ENCODE data around the gene CDK13. TPM values are rescaled to one million over a fixed set of nuclear protein-coding genes. Genes with fewer than 3 reads are reported as not detected.

CDK13 gene
- total and polyA plus RNA-seq, 2 donors (not counting 3 experiments of a cell fraction or from before 2014, with no cell fraction given), result 24.5 to 56.7 TPM

DNA sequence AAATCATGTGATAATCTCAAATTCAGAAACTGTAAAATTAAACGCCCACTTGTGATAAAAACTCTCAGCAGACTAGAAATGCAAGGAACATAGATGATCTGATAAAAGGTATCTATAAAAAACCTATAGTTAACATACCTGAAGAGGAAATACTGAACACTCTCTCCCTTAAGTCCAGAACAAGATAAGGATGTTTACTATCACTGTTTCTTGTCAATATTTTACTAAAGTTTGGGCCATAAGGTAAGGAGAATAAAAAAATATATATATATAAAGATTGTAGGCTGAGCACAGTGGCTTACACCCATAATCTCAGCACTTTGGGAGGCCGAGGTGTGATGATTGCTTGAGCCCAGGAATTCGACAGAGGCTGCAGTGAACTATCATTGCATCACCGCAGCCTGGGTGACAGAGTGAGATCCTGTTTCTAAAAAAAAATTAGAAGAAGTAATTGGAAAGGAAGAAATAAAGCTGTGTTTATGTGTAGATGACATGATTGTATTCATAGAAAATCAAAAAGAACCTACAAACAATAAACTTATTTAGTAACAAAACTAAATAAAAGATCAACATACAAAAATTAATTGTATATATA, 155.9 kb downstream of the CDK13 start:
- Histone ChIP-seq H3K9me3 (replicated peaks; ENCODE audit: control insufficient read depth, insufficient read depth, low read length) (no peaks in the 10 kb centered on the region), H3K27me3 (ENCODE audit: control insufficient read depth in 2 of 2, insufficient read depth in 2 of 2, low read length in 2 of 2) (no peaks in the 10 kb centered on the region), H3K27ac (ENCODE audit: insufficient read depth, low read depth, low read length) (no peak overlapping the region), H3K9me1 (replicated peaks; ENCODE audit: control insufficient read depth, extremely low read depth, insufficient read depth, low read length) (no peaks in the 10 kb centered on the region), H3K4me3 (replicated peaks in 1 of 3; ENCODE audit: insufficient read depth in 1 of 3, low read depth in 1 of 3, low read length in 3 of 3) (no peak overlapping the region), H3K4me2 (ENCODE audit: insufficient read depth, low read length) (no peak overlapping the region), H3K4me1 (ENCODE audit: control insufficient read depth, extremely low read depth, insufficient read depth, low read length) (no peaks in the 10 kb centered on the region), H3K79me2 (ENCODE audit: control insufficient read depth, insufficient read depth, low read length) (no peaks in the 10 kb centered on the region), H3K9ac (replicated peaks; ENCODE audit: extremely low read depth, insufficient read depth, low read length) (no peak overlapping the region), H3K36me3 (ENCODE audit: control insufficient read depth in 2 of 2, extremely low read depth in 1 of 2, insufficient read depth in 2 of 2, low read length in 2 of 2) (no peaks in the 10 kb centered on the region), H2AFZ (ENCODE audit: low read depth, low read length) (no peak overlapping the region), H4K20me1 (replicated peaks; ENCODE audit: control insufficient read depth, extremely low read depth, insufficient read depth, low read length) (no peaks in the 10 kb centered on the region)
- TF ChIP-seq FOS (IDR thresholded peaks at IDR 0.05; ENCODE audit: borderline replicate concordance, insufficient read depth, low read length) (no peak), EZH2 (IDR thresholded peaks at IDR 0.05; ENCODE audit: borderline replicate concordance, low read depth, low read length, severe bottlenecking) (no peak), POLR2AphosphoS5 (IDR thresholded peaks at IDR 0.05; ENCODE audit: insufficient read depth, low read depth, low read length) (no peak), MYC (IDR thresholded peaks at IDR 0.05; ENCODE audit: low read depth, low read length) (no peak), JUN (IDR thresholded peaks at IDR 0.05; ENCODE audit: borderline replicate concordance, insufficient read depth, insufficient read length, low read depth) (no peak), POLR2A (IDR thresholded peaks at IDR 0.05; ENCODE audit: low read depth, low read length) (no peak), GATA2 (IDR thresholded peaks at IDR 0.05; ENCODE audit: insufficient read depth, insufficient read length, low read depth, low read length) (no peak)
- TF ChIP-seq, protein P1, sequence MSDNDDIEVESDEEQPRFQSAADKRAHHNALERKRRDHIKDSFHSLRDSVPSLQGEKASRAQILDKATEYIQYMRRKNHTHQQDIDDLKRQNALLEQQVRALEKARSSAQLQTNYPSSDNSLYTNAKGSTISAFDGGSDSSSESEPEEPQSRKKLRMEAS (IDR thresholded peaks at IDR 0.05; ENCODE audit: insufficient read depth, insufficient read length), result no peak
- TF ChIP-seq, protein P2, sequence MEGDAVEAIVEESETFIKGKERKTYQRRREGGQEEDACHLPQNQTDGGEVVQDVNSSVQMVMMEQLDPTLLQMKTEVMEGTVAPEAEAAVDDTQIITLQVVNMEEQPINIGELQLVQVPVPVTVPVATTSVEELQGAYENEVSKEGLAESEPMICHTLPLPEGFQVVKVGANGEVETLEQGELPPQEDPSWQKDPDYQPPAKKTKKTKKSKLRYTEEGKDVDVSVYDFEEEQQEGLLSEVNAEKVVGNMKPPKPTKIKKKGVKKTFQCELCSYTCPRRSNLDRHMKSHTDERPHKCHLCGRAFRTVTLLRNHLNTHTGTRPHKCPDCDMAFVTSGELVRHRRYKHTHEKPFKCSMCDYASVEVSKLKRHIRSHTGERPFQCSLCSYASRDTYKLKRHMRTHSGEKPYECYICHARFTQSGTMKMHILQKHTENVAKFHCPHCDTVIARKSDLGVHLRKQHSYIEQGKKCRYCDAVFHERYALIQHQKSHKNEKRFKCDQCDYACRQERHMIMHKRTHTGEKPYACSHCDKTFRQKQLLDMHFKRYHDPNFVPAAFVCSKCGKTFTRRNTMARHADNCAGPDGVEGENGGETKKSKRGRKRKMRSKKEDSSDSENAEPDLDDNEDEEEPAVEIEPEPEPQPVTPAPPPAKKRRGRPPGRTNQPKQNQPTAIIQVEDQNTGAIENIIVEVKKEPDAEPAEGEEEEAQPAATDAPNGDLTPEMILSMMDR (IDR thresholded peaks at IDR 0.05; ENCODE audit: extremely low read depth in 1 of 2, insufficient read depth in 1 of 2, low read depth in 1 of 2, low read length in 2 of 2), result no peak
- ChIA-PET CTCF (no interaction called here), POLR2A (no interaction called here)
- no peak for DNase-seq (ENCODE audit: low read depth, low spot score)
- no peak for FAIRE-seq
- intact Hi-C loops (cut with micrococcal nuclease) (no loop called here), dilution Hi-C loops (cut with MboI; ENCODE audit: extremely low pct_ligation_motif_present, low sequenced_read_pairs) (no loop called here)
- no TSS peak for BruUV-seq (replicated peaks)
